Left ventricle myocardium superior (tissue), 1 donor: ENCODE data around the gene PDF. TPM values are rescaled to one million over a fixed set of nuclear protein-coding genes. Genes with fewer than 3 reads are reported as not detected.

Source experiments
- ATAC-seq: fragments of 200-7000 bp; cut with Tn5 transposase; one replicate; pipeline ENCODE4 v1.9.1; 2020; ENCODE audit warnings: mild to moderate bottlenecking, moderate library complexity
- DNase-seq: peaks from one replicate; pipeline ENCODE4 v3.0.0-alpha.2; 2020
- intact Hi-C: fragments of 100-400 bp; cut with micrococcal nuclease; formaldehyde crosslinking; loops from one replicate; pipeline ENCODE4 v1.11.0; 2022
- total RNA-seq: library from RNA; stranded (reverse); fragmentation: NEBNext Ultra II Directional; extraction: Animal tissue kit (Norgen Biotek cat#: 25700); gene quantifications from one replicate; pipeline ENCODE4 v1.2.1, GENCODE V29; 2021
- donor health status: DM: no; HTN: yes; CAD: no; lungs with severe emphysema.

The PDF gene
- total RNA-seq, 1 donor from 2014 or later = 7.2 TPM

GRCh38 chr16:69344171-69344570 is 13.8 kb upstream of the PDF start:
- DNase-seq = no peak
- intact Hi-C loops = no loop called here
- ATAC-seq = no peak

DNA sequence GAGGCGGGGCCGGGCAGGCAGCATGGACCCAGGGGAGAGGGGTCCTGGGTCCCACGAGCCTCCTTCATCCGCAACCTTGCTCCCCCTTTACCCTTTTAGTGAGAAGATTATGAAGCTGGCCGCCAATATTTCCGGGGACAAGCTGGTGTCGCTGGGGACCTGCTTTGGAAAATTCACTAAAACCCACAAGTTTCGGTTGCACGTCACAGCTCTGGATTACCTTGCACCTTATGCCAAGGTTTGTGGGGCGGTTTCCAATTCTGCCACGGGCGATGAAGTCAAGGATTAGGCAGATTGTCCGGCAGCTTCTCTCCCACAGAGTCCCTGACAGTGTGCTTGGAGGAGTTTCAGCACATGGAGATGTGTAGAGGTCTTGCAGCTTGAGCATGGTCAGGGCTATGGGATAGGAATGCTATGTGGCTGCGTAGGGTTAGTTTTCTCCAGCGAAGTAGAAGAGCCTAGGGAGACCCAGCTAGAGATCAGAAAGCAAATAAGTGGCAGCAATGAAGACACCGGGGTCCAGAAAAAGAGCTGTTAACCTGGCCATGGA is 9.8 kb upstream of the PDF start:
- intact Hi-C loops = no loop called here
- no peak for ATAC-seq
- no peak for DNase-seq

DNA sequence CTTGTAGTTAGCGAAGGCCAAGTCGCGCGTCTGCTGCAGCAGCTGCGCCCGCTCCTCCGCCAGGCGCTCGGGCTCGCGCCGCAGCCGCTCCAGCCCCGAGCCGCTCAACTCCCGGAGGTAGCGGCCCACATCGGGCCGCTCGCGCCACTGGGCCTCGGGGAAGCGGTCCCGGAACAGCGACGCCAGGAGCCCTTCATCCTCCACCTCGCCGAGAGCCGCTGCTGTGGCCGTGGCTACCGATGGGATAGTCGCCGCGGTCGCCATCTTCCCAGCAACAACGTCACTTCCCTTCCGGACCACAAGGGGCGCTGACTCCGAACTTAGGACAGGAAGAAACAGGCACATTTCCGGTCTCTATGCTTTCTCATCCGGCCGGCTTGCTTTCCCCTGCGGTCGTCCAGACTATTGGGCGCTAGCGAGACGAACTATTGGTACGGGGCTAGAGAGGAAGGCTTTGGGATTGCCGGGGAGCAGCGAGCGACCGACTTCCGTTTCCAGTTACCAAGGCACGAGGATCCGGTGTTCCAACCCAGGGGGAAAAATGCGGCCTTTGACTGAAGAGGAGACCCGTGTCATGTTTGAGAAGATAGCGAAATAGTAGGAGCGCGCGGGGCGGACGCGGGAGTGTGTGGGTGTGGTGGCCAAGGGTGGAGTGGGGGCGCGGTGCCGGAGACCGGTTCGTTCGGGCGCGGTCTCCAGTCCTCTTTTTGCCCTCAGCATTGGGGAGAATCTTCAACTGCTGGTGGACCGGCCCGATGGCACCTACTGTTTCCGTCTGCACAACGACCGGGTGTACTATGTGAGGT is 9.1 kb upstream of the PDF start, which contains the start of the genes COG8 and NIP7:
Gene COG8 (minus strand): TSS at position 276 of the 806 bp plus-strand sequence. CDS start 12 bp downstream, at position 264.
Gene NIP7 (plus strand): TSS at position 484 of the 806 bp plus-strand sequence. CDS start 58 bp downstream, at position 542.
- intact Hi-C loops = no loop called here
- DNase-seq (peak; percentile 95), ATAC-seq (peak; percentile 99)

- intact Hi-C loops = no loop called here
- DNase-seq (no peak), ATAC-seq (no peak)
Observed at GRCh38 chr16:69338557-69339288, 8.3 kb upstream of the PDF start.

- ATAC-seq (no peak), DNase-seq (no peak)
- intact Hi-C loops = no loop called here
Observed at GRCh38 chr16:69334696-69335095, 4.3 kb upstream of the PDF start.

DNA sequence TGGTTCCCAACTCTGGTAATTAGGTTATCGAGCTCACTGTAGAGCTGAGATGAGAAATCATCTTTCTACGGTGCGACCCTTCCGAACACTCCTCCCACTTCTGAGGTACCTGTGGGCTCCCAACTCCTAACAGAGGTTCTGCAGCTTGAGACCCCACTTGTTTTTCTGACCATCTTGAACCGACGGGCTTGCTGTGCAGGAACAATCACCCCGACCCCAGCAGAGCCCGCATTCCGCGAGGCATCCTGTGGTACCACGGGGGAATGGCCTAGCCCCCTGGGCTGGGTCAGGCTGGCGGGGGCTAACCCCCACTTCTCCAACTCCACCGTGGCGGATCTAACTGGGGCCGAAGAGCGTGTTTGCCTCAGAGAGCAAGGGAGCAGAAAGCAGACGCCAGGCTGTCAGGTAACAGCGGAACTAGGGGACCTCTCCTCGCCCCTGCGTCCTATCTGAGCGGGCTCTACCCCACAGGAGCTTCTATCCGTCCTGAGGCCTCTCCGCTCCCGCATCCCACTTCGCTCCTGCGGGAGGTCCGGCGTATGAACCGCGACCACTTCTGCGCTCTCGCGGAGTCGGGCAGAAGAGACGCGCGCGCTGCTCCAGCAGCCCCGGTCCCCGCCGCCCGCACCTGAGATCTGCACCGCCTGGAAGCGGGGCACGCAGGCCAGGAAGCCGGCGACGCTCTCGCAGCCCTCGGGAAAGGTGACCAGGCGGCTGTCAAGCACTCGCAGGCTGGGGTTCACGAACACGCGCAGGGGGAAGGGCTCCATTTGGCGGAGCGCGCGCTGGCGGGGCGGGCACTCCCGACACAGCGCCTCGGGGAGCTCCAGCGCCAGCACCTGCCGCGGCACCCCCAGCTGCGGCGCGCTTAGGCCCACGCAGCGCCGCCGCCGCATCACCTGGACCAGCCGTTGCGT is 761 bp downstream of the PDF start:
- ATAC-seq = peak; percentile 40
- DNase-seq = peak; percentile 56
- intact Hi-C loops = no loop called here

DNA sequence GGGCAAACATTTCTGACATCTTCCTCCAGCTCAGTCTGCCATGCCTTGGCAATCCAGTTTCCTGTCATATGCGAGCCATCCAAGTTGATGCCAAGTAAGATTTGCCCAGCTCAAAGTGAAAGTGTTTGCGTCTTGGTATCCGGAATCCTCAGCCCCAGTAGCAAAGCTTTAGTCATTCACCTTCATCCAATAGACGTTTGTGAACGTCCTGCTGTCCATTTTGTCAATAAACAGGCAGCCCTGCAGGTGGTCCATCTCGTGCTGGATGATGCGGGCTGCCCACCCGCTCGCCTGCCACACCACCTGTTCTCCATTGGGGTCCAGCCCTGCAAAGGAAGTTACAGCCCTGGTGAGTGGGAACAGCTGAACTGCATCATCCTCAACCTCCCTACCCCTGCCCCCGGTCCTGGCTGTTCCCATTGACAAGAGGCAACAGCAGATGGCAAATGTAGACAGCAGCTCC is 1.5 kb downstream of the PDF start:
- DNase-seq = no peak
- intact Hi-C loops = no loop called here
- ATAC-seq = no peak

DNA sequence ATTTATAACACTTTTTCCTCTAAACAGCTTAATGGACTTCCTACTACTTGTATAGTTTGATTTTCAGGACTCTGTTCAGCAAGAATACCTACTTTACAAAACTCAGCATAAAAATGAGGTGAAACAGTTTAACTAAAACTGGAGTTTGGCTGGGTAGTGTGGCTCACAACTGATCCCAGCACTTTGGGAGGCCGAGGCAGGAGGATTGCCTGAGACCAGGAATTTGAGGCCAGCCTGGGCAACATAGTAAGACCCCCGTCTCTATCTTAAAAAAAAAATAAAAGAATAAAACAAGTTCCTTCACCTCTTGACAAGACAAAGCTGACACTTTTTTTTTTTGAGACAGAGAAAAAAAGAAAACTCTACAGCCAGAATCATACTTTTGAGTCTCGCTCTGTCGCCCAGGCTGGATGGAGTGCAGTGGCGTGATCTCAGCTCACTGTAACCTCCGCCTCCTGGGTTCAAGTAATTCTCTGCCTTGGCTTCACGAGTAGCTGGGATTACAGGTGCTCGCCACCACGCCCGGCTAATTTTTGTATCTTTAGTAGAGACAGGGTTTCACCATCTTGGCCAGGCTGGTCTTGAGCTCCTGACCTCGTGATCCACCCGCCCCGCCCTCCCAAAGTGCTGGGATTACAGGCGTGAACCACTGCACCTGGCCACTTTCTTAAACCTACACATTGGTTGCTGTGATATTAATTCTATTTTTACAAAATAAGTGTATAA is 2.6 kb downstream of the PDF start:
- ATAC-seq (no peak), DNase-seq (no peak)
- intact Hi-C loops = no loop called here

DNA sequence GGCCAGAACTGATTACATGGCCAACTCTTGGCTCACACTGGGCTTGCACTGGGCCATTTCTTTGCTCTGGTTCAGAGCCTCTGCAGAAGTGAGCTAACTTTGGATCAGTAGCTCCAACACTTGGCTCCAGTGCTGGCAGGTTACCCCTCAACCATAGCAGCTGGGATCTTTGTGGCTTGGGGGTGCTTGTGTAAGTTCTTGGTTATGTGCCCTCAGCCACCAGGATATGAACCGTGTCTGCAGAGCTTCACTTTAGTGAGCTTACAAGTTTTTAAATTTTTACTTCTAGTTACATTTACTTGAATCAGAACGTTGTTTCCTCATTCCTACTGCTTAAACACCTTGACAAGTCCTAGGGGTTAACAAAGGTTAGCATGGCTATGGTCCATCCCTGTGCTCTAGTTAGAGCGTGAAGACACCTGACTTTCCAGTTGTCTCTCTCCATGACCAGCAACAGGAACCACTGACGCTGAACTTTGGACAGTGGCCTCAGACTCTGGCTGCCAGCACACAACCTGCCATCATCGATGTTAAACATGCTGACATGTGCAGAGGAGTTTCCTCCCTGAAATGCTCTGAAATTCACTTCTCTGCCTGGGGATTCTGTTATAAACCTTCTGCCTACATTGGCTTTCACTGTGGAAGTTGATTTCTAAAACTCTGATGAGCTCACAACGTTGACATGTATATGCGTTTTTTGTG is 4.1 kb downstream of the PDF start:
- intact Hi-C loops = no loop called here
- no peak for DNase-seq
- no peak for ATAC-seq

DNA sequence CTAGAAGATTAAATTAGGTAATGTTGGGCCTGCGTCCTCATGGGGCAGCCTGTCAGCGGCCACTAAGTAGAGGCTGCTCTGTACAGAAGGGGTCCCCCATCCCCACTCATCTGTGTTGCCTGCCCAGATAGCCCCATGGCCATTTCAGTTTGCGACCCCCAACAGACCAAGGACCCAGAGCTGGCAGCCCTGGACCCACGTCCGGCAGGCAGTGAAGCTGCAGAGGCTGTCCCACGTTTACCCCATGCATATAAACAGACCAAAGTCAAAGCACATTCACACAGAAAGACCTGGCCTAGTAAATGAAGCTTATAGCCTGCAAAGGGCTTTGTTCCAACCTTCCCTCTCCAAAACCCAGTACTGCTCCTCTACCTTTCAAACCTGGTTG is 4.6 kb downstream of the PDF start:
- no peak for DNase-seq
- no peak for ATAC-seq
- intact Hi-C loops = no loop called here

DNA sequence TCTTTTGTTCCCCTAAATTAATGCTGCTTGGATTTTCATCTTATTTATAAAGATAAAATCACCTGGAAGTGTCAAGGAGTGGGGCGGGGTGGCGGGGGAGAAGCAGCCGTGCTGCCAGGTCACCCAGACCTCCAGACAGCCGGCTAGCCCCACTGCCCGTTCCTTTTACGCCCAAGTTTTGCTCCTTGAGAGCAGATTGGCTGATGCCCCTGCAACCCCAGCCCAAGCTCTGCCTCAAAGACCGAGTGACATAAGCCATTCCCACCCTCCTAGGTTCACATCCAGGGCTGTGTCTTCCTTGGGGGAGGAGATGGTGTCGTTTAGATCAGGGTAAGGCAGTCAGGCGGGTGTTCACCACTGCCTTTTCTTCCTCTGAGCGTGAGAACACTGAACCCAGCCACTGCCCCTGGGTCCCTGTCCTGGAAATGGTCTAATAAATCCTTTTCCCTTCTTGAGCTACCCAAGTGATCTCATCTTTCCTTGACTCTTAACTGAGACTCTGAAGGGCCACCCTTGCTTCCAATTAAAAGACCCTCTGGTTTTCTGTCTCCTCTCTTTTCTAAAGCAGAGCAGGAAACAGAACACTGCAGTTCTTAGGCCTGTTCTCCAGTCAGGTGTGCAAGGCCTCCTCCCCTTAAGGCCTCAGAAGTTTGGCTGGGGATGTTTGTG is 5.7 kb downstream of the PDF start:
- intact Hi-C loops = no loop called here
- DNase-seq = no peak
- ATAC-seq = no peak

- peak; percentile 82 for DNase-seq
- intact Hi-C loops = no loop called here
- ATAC-seq = peak; percentile 71
Observed at GRCh38 chr16:69324013-69324531, 6.3 kb downstream of the PDF start.

DNA sequence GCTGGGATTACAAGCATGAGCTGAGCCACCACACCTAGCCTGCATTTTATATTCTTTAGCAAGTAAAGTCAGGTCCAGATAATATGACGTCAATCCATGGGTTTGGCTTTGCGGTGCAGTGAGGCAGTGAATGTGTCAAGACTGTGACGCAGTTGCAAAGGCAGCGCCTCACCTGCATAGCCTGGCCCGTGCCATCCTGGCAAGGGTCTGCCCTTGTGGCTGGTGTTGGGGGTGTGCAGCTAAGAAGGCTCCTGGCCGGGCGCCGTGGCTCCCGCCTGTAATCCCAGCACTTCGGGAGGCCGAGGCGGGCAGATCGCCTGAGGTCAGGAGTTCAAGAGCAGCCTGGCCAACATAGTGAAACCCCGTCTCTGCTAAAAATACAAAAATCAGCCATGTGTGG is 7.0 kb downstream of the PDF start:
- intact Hi-C loops = no loop called here
- DNase-seq (no peak), ATAC-seq (no peak)

DNA sequence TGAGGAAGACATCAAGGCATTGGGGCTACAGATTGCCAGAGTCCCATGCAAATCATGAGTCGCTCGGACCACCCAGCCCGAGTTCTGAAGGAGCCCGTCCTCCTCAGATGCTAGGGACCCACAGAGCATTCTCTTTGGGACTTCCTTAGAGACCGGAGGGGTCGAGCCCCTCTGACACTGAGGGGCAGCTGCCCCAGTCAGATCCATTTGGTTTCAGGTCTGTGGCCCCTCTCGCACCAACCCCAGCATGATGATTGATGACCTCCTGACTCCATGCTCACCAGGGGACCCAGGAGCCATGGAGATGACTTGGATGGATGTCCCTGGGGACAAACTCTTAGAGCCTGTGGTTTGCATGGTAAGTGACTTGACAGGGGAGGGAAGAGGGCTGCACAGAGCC is 8.0 kb downstream of the PDF start:
- DNase-seq = no peak
- ATAC-seq = no peak
- intact Hi-C loops = no loop called here

GRCh38 chr16:69321080-69321479 is 9.3 kb downstream of the PDF start:
- no peak for DNase-seq
- no peak for ATAC-seq
- intact Hi-C loops = no loop called here

- intact Hi-C loops = no loop called here
- ATAC-seq (no peak), DNase-seq (no peak)
Observed at GRCh38 chr16:69320740-69321073, 9.7 kb downstream of the PDF start.
